Neuronal stem cell (in vitro differentiated cells): Measurements from ENCODE around the gene CISH.
A peak's percentile ranks its signal among the peaks of the same experiment; 100 is the strongest.

Source experiments
- DNase-seq: peaks from one replicate; pipeline ENCODE4 v3.0.0-alpha.2; 2013; ENCODE audit warnings: low spot score
- H2AFZ ChIP-seq: one replicate; pipeline ENCODE4 v1.6.1; 2013; ENCODE audit warnings: mild to moderate bottlenecking, low read length, inconsistent platforms
- H2AK5ac ChIP-seq: 2 replicates; pipeline ENCODE4 v1.6.1; 2013; ENCODE audit warnings: low read depth, mild to moderate bottlenecking, inconsistent platforms, low read length, moderate library complexity, mixed read lengths
- H2BK120ac ChIP-seq: 2 replicates; pipeline ENCODE4 v1.6.1; 2013; ENCODE audit warnings: low read depth, mild to moderate bottlenecking, inconsistent platforms, low read length, moderate library complexity, mixed read lengths
- H2BK12ac ChIP-seq: one replicate; pipeline ENCODE4 v1.6.1; 2013; ENCODE audit warnings: low read length, inconsistent platforms
- H2BK15ac ChIP-seq: 2 replicates; pipeline ENCODE4 v1.6.1; 2013; ENCODE audit warnings: mild to moderate bottlenecking, low read length, inconsistent platforms, mixed read lengths
- H2BK5ac ChIP-seq: one replicate; pipeline ENCODE4 v1.6.1; 2013; ENCODE audit warnings: inconsistent platforms, mild to moderate bottlenecking, low read length, moderate library complexity
- H3K14ac ChIP-seq: one replicate; pipeline ENCODE4 v1.6.1; 2013; ENCODE audit warnings: low read length, inconsistent platforms
- H3K18ac ChIP-seq: 2 replicates; pipeline ENCODE4 v1.6.1; 2013; ENCODE audit warnings: low read length, inconsistent platforms
- H3K23ac ChIP-seq: 2 replicates; pipeline ENCODE4 v1.6.1; 2013; ENCODE audit warnings: low read depth, mild to moderate bottlenecking, mixed read lengths, low read length, inconsistent platforms; ENCODE audit not compliant: poor library complexity
- H3K27ac ChIP-seq: replicated peaks from 3 replicates; pipeline ENCODE4 v1.5.1; 2013; ENCODE audit warnings: low read length, inconsistent platforms
- H3K27me3 ChIP-seq, 3 experiments: 2 replicates each; pipeline ENCODE4 v1.6.1; 2013; ENCODE audit warnings: low read length in 3 of 3, mild to moderate bottlenecking in 2 of 3, inconsistent platforms in 1 of 3, low read depth in 1 of 3, mixed read lengths in 1 of 3, moderate library complexity in 1 of 3; ENCODE audit not compliant: control insufficient read depth in 3 of 3, insufficient read depth in 3 of 3
- H3K36me3 ChIP-seq, 2 donors: replicated peaks in 1 of 2; 2 replicates each; pipeline ENCODE4 v1.6.1; 2013; ENCODE audit warnings: low read length in 2 of 2; ENCODE audit not compliant: control insufficient read depth in 2 of 2, insufficient read depth in 2 of 2
- H3K4ac ChIP-seq: 2 replicates; pipeline ENCODE4 v1.6.1; 2013; ENCODE audit warnings: inconsistent platforms, mild to moderate bottlenecking, low read length, moderate library complexity
- H3K4me1 ChIP-seq, 2 donors: 1 replicate in 1 of 2; 2 replicates in 1 of 2; pipeline ENCODE4 v1.6.1; 2013; ENCODE audit warnings: low read length in 2 of 2, low read depth in 1 of 2; ENCODE audit not compliant: control insufficient read depth in 2 of 2, insufficient read depth in 1 of 2
- H3K4me2 ChIP-seq: one replicate; pipeline ENCODE4 v1.6.1; 2013; ENCODE audit warnings: mild to moderate bottlenecking, low read length, inconsistent platforms; ENCODE audit not compliant: insufficient read depth, poor library complexity, severe bottlenecking
- H3K4me3 ChIP-seq, 2 donors: 2 replicates each; pipeline ENCODE4 v1.5.1; 2013; ENCODE audit warnings: low read length in 2 of 2, mild to moderate bottlenecking in 2 of 2, inconsistent platforms in 1 of 2, moderate library complexity in 1 of 2
- H3K79me1 ChIP-seq: one replicate; pipeline ENCODE4 v1.6.1; 2013; ENCODE audit warnings: low read depth, mild to moderate bottlenecking, inconsistent platforms, low read length, moderate library complexity
- H3K9ac ChIP-seq: one replicate; pipeline ENCODE4 v1.6.1; 2013; ENCODE audit warnings: mild to moderate bottlenecking, low read depth, low read length, inconsistent platforms; ENCODE audit not compliant: poor library complexity
- H3K9me3 ChIP-seq, 2 donors: replicated peaks in 1 of 2; 2 replicates each; pipeline versions ENCODE3 to v1.6.1; 2013; ENCODE audit warnings: low read length in 2 of 2, mild to moderate bottlenecking in 2 of 2, inconsistent platforms in 1 of 2, low read depth in 1 of 2, mixed read lengths in 1 of 2, moderate library complexity in 1 of 2; ENCODE audit not compliant: control insufficient read depth in 2 of 2, insufficient read depth in 1 of 2
- H4K8ac ChIP-seq: one replicate; pipeline ENCODE4 v1.6.1; 2013; ENCODE audit warnings: low read depth, mild to moderate bottlenecking, inconsistent platforms, low read length, moderate library complexity
- H4K91ac ChIP-seq: one replicate; pipeline ENCODE4 v1.6.1; 2013; ENCODE audit warnings: low read length, low read depth, mild to moderate bottlenecking, inconsistent platforms; ENCODE audit not compliant: poor library complexity
- WGBS, 2 donors: extraction: QIAGEN DNeasy Blood & Tissue Kit; methylation state at CpG; one replicate each; pipeline ENCODE4 v1.1.7; 2013; ENCODE audit warnings: missing lambda C conversion rate in 2 of 2, mixed read lengths in 1 of 2; ENCODE audit not compliant: insufficient read length in 2 of 2, insufficient replicate concordance in 1 of 2; ENCODE audit errors: extremely low coverage in 2 of 2; 5-methylcytosine and 5-hydroxymethylcytosine counted together

Gene CISH

GRCh38 chr3:50574444-50574831 lies 37.1 kb downstream of the CISH start:
- Histone ChIP-seq H3K4me3 (no peak overlapping the region), H2AFZ (no peak overlapping the region), H2BK12ac (no peak overlapping the region), H3K9ac (peak overlapping the region; percentile 38), H2AK5ac (no peak overlapping the region), H2BK15ac (no peak overlapping the region), H4K8ac (no peak overlapping the region), H3K4me2 (no peak overlapping the region), H3K36me3 (peaks cover 4 to 36% of the 10 kb centered on the region in 2 donors), H3K4me1 (peaks cover 0 to 5% of the 10 kb centered on the region in 2 donors), H3K27ac (no peak overlapping the region), H3K14ac (no peak overlapping the region), H2BK5ac (peak overlapping the region; percentile 55), H3K27me3 (no peaks in the 10 kb centered on the region), H3K23ac (no peak overlapping the region), H3K18ac (no peak overlapping the region), H3K9me3 (no peaks in the 10 kb centered on the region), H3K4ac (no peak overlapping the region), H4K91ac (no peak overlapping the region), H2BK120ac (no peak overlapping the region), H3K79me1 (no peaks in the 10 kb centered on the region)
- no CpG with 5 or more reads among the region's 1 CpG for WGBS, 2 donors
- DNase-seq = no peak

DNA sequence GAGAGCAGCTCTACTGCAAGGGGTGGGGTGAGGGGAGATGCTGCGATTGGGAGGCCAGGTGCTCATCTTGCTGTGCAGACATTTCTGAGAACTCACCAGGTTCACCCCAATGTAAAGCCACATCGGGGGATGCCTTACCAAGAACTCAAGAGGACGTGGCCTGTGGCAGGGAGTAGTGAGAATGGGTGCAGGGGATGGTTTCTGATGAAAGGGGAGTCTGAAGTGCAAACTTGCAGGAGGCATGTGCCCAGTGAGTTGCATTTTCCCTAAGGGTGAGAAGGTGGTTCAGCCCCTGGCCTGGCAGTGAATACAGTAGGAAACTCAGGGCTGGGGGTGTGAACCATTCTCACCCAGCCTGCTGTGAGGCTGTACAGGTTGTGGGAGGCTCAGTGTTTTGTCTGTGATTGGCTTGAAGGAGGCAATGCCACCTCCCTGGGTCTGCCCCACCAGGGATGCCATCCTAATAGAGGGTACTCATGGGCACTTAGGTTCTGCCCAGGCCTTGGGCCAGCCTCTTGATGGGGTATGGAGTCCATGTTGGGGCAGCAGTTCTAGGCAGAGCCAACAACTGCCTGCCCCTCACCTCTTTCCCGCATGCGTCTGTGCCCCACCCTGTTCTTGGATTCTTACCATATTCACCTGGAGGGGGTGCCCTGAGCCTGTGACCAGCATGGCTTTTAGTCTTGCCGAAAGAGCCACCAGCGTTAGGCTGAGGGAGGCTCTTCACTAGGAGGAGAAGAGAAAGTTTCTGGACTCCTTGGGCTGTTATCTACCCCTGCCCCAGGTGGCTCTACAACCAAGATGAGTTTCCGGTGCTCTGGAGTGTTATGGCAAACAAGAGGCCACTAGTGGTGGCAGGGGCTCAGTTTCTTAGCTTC lies 37.8 kb downstream of the CISH start:
- Histone ChIP-seq H2BK120ac (no peak overlapping the region), H3K14ac (no peak overlapping the region), H2BK12ac (no peak overlapping the region), H3K27ac (no peak overlapping the region), H3K4ac (no peak overlapping the region), H3K18ac (no peak overlapping the region), H3K9ac (peak overlapping the region; percentile 38), H4K91ac (no peak overlapping the region), H2AK5ac (no peak overlapping the region), H2BK5ac (no peak overlapping the region), H3K23ac (no peak overlapping the region), H3K79me1 (no peaks in the 10 kb centered on the region), H4K8ac (no peak overlapping the region), H3K27me3 (no peaks in the 10 kb centered on the region), H2BK15ac (no peak overlapping the region), H3K36me3 (peaks cover 4 to 36% of the 10 kb centered on the region in 2 donors), H2AFZ (no peak overlapping the region), H3K4me1 (peaks cover 0 to 5% of the 10 kb centered on the region in 2 donors), H3K9me3 (no peaks in the 10 kb centered on the region), H3K4me3 (no peak overlapping the region), H3K4me2 (no peak overlapping the region)
- no peak for DNase-seq
- WGBS, 2 donors = no CpG with 5 or more reads among the region's 8 CpGs

DNA sequence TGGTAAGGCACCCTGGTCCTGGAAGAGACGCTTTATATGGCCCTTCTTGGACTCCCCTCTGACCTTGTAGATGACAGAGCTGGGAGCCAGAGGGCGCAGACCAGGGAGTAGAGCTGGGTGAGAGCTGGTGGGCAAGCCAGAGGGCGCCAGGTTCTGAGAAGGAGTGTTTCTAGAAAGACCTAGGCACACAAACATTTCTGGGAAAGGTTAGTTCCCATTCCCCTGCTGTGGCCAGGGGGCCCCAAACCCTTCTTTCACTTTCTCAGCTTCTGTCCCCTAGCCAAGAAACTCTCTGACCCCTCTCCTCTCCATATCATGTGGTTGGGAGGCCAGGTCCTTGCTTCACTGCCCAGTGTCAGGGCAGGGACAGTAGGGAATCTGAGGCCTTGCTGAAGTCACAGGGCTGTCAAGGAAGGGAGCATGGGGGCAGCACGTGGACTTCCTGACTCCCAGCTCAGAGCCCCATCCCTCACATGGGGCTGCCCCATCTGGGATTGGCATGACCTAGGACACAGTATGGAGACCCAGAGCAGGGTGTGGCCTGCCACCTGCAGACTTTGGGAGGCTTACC lies 38.7 kb downstream of the CISH start:
- no peak for DNase-seq
- Histone ChIP-seq H4K91ac (no peak overlapping the region), H2BK15ac (no peak overlapping the region)

GRCh38 chr3:50572158-50572557 lies 39.4 kb downstream of the CISH start:
- Histone ChIP-seq H3K23ac (no peak overlapping the region), H3K79me1 (no peaks in the 10 kb centered on the region), H2BK15ac (no peak overlapping the region), H2AFZ (no peak overlapping the region), H3K9ac (no peak overlapping the region), H3K27ac (no peak overlapping the region), H2BK5ac (no peak overlapping the region), H3K4me3 (no peak overlapping the region), H3K36me3 (peaks cover 1 to 25% of the 10 kb centered on the region in 2 donors), H3K18ac (no peak overlapping the region), H2BK120ac (no peak overlapping the region), H3K4me2 (no peak overlapping the region), H3K9me3 (no peaks in the 10 kb centered on the region), H3K27me3 (peaks cover 0 to 11% (median 0%) of the 10 kb centered on the region in 3 experiments), H4K8ac (no peak overlapping the region), H3K4ac (no peak overlapping the region), H3K4me1 (peaks cover 4 to 5% of the 10 kb centered on the region in 2 donors), H3K14ac (no peak overlapping the region), H2AK5ac (no peak overlapping the region), H4K91ac (no peak overlapping the region), H2BK12ac (no peak overlapping the region)
- no CpG with 5 or more reads among the region's 1 CpG for WGBS, 2 donors
- peak; percentile 43 for DNase-seq

More for the DNA sequence above, 38.7 kb downstream of the CISH start:
- H3K27me3 ChIP-seq = peaks cover 0 to 4% (median 0%) of the 10 kb centered on the region in 3 experiments
- H3K4me2 ChIP-seq = no peak overlapping the region
- no peak overlapping the region for H3K27ac ChIP-seq
- H2AFZ ChIP-seq = no peak overlapping the region
- H2BK120ac ChIP-seq = no peak overlapping the region
- no peak overlapping the region for H2BK12ac ChIP-seq
- no peak overlapping the region for H2AK5ac ChIP-seq
- no peak overlapping the region for H3K14ac ChIP-seq
- no peaks in the 10 kb centered on the region for H3K9me3 ChIP-seq
- H3K79me1 ChIP-seq = no peaks in the 10 kb centered on the region
- H3K9ac ChIP-seq = no peak overlapping the region
- peaks cover 4 to 33% of the 10 kb centered on the region in 2 donors for H3K36me3 ChIP-seq
- H3K18ac ChIP-seq = no peak overlapping the region
- H3K4ac ChIP-seq = no peak overlapping the region
- H4K8ac ChIP-seq = no peak overlapping the region
- WGBS, 2 donors = no CpG with 5 or more reads among the region's 4 CpGs
- no peak overlapping the region for H2BK5ac ChIP-seq
- H3K4me3 ChIP-seq = no peak overlapping the region
- H3K4me1 ChIP-seq = peaks cover 2 to 5% of the 10 kb centered on the region in 2 donors
- no peak overlapping the region for H3K23ac ChIP-seq
